ENCODE data around the gene OR7A17. TPM values are rescaled to one million over a fixed set of nuclear protein-coding genes. Genes with fewer than 3 reads are reported as not detected.

OR7A17 gene
- total RNA-seq, 4 donors from 2014 or later: not detected

- no peak for TF ChIP-seq CTCF (IDR thresholded peaks at IDR 0.05; ENCODE audit: low read depth)
These were observed 48.5 kb downstream of the OR7A17 start for GRCh38 chr19:14837391-14837790.

- no peak for TF ChIP-seq CTCF (IDR thresholded peaks at IDR 0.05; ENCODE audit: low read depth)
These were observed 50.9 kb downstream of the OR7A17 start, which contains the start of the genes OR7A5 and OR7C1 for GRCh38 chr19:14835011-14835410. OR7A5 (minus strand) TSS chr19:14835185; CDS start chr19:14828241, 6,944 bp downstream. OR7C1 (minus strand) TSS chr19:14835185; CDS start chr19:14800136, 35,049 bp downstream.

GRCh38 chr19:14830702-14831101, 55.2 kb downstream of the OR7A17 start:
- TF ChIP-seq CTCF (IDR thresholded peaks at IDR 0.05; ENCODE audit: low read depth): no peak

Small RNA genes lying within 50 kb of the gene (small RNA-seq; reads per million reads assigned to genes)
- gene OR7A18P: not detected

Other genes with a start within 250 kb of the OR7A17 start
- under 1 TPM in 2 of 4 donors, not detected in 2; 0.34 to 0.38 TPM for gene ADGRE3, start 211.3 kb downstream of the OR7A17 start, total RNA-seq
- gene ZNF333, start 196.1 kb downstream of the OR7A17 start, total RNA-seq: 10 to 100 TPM; 17.4 to 47.5 (median 25.8) TPM
- gene ADGRE2, start 107.6 kb downstream of the OR7A17 start, total RNA-seq: 10 to 100 TPM in 1 of 4 donors, 1 to 10 TPM in 3; 2.3 to 18.4 (median 4.1) TPM
- not detected for gene OR7A5, start 50.9 kb downstream of the OR7A17 start, total RNA-seq
- not detected for gene OR7C1, start 50.9 kb downstream of the OR7A17 start, total RNA-seq
- gene OR7A10, start 37.2 kb downstream of the OR7A17 start, total RNA-seq: not detected
- gene OR7C2, start 55.4 kb upstream of the OR7A17 start, total RNA-seq: not detected
- not detected for gene SLC1A6, start 93.7 kb upstream of the OR7A17 start, total RNA-seq
- not detected for gene CASP14, start 163.3 kb upstream of the OR7A17 start, total RNA-seq
- gene OR1I1, start 196.1 kb upstream of the OR7A17 start, total RNA-seq: not detected
- 10 to 100 TPM; 10.9 to 35.2 (median 18.0) TPM for gene SYDE1, start 221.3 kb upstream of the OR7A17 start, total RNA-seq

Measured in subcutaneous adipose tissue (tissue), 4 donors.